Testis (tissue), 2 donors: ENCODE data around the gene KRCC1.
"Not testable (repeated sequence)": the region's sequence is repeated elsewhere in the genome, so short reads cannot be mapped to it uniquely, and the experiment has no call there.

Experiments
- CTCF ChIP-seq, 3 experiments: fragments of 450-650 bp in 2 of 3; fragments of 200-600 bp in 1 of 3; sonication (generic) in 1 of 3; IDR thresholded peaks; one replicate each; pipeline ENCODE4 v1.5.1; 2016 to 2019; ENCODE audit warnings: antibody characterized with exemption in 3 of 3, mild to moderate bottlenecking in 2 of 3, moderate library complexity in 1 of 3
- POLR2A ChIP-seq: fragments of 450-650 bp; IDR thresholded peaks from one replicate; pipeline ENCODE4 v1.6.1; 2017; ENCODE audit warnings: antibody characterized with exemption, mild to moderate bottlenecking, moderate library complexity

- TF ChIP-seq CTCF (IDR thresholded peaks at IDR 0.05); POLR2A: not testable (repeated sequence)
These were observed 68.1 kb downstream of the KRCC1 start for GRCh38 chr2:87987473-87987872.
